B cell (primary cell): ENCODE data around the gene INSR. TPM values are rescaled to one million over a fixed set of nuclear protein-coding genes. Genes with fewer than 3 reads are reported as not detected.

Experiments used
- ATAC-seq: fragments of 200-7000 bp; cut with Tn5 transposase; one replicate; pipeline ENCODE4 v1.10.0; 2021; ENCODE audit warnings: low read depth, mild to moderate bottlenecking, moderate number of reproducible peaks, moderate library complexity
- CTCF ChIA-PET: fragments of 350-600 bp; sonication (Branson Sonifier 250); formaldehyde crosslinking; loops from one replicate; lab custom pipeline; 2021; ENCODE audit warnings: antibody characterized with exemption, inconsistent platforms; lab: Charles Lee
- POLR2A ChIA-PET: fragments of 350-600 bp; sonication (Branson Sonifier 250); formaldehyde crosslinking; loops from one replicate; lab custom pipeline; 2021; ENCODE audit warnings: antibody characterized with exemption; lab: Charles Lee
- DNase-seq: peaks from one replicate; pipeline ENCODE4 v3.0.0; 2013
- H2AFZ ChIP-seq: 2 replicates; pipeline ENCODE4 v1.6.1; 2012; ENCODE audit warnings: mild to moderate bottlenecking, low read depth, low read length; ENCODE audit not compliant: insufficient read depth, poor library complexity, severe bottlenecking
- H3K27ac ChIP-seq, 2 donors: 1 replicate in 1 of 2; 2 replicates in 1 of 2; pipeline ENCODE4 v1.5.1; 2012 to 2013; ENCODE audit warnings: low read length in 2 of 2, mild to moderate bottlenecking in 2 of 2, moderate library complexity in 1 of 2
- H3K27me3 ChIP-seq, 4 experiments: fragments of 200-600 bp in 1 of 4; sonication (generic) in 1 of 4; replicated peaks in 1 of 4; 1 replicate in 2 of 4; 2 replicates in 2 of 4; pipeline versions ENCODE4 v1.6.1 to v1.7.0; 2013 to 2016; ENCODE audit warnings: low read length in 3 of 4, mild to moderate bottlenecking in 2 of 4, mixed read lengths in 1 of 4, moderate library complexity in 1 of 4; ENCODE audit not compliant: insufficient read depth in 4 of 4, control insufficient read depth in 3 of 4; ENCODE audit errors: control extremely low read depth in 1 of 4
- H3K36me3 ChIP-seq, 2 experiments: replicated peaks in 1 of 2; 1 replicate in 1 of 2; 2 replicates in 1 of 2; pipeline versions ENCODE4 v1.6.1 to v1.7.1; 2013; ENCODE audit warnings: low read length in 1 of 2; ENCODE audit not compliant: insufficient read depth in 2 of 2, control insufficient read depth in 1 of 2; ENCODE audit errors: control extremely low read depth in 1 of 2, extremely low read depth in 1 of 2
- H3K4me1 ChIP-seq, 2 donors: fragments of 200-600 bp in 1 of 2; sonication (generic) in 1 of 2; 1 replicate in 1 of 2; 2 replicates in 1 of 2; pipeline versions ENCODE4 v1.5.1 to v1.6.1; 2013 to 2017; ENCODE audit warnings: low read length in 2 of 2; ENCODE audit not compliant: control insufficient read depth in 2 of 2, insufficient read depth in 2 of 2
- H3K4me2 ChIP-seq: replicated peaks from 2 replicates; pipeline ENCODE3; 2012; ENCODE audit warnings: mild to moderate bottlenecking, low read depth, low read length; ENCODE audit not compliant: poor library complexity, severe bottlenecking
- H3K4me3 ChIP-seq, 5 experiments: fragments of 200-600 bp in 1 of 5; sonication (generic) in 1 of 5; 1 replicate in 3 of 5; 2 replicates in 2 of 5; pipeline versions ENCODE4 v1.5.1 to v1.7.0; 2011 to 2016; ENCODE audit warnings: low read length in 4 of 5, mild to moderate bottlenecking in 4 of 5, low read depth in 2 of 5, control low read depth in 1 of 5, moderate library complexity in 1 of 5; ENCODE audit not compliant: insufficient read depth in 1 of 5; ENCODE audit errors: control extremely low read depth in 1 of 5, extremely low read depth in 1 of 5
- H3K79me2 ChIP-seq: fragments of 200-600 bp; sonication (generic); one replicate; pipeline ENCODE4 v1.6.0; 2016; ENCODE audit warnings: low read length; ENCODE audit not compliant: control insufficient read depth, insufficient read depth
- H3K9ac ChIP-seq: fragments of 200-600 bp; sonication (generic); 2 replicates; pipeline ENCODE4 v1.6.1; 2017; ENCODE audit warnings: mild to moderate bottlenecking, low read length, moderate library complexity
- H3K9me3 ChIP-seq, 3 donors: one replicate each; pipeline versions ENCODE4 v1.6.1 to v1.7.1; 2013; ENCODE audit warnings: low read length in 2 of 3; ENCODE audit not compliant: control insufficient read depth in 2 of 3, insufficient read depth in 1 of 3; ENCODE audit errors: control extremely low read depth in 1 of 3
- H4K20me1 ChIP-seq: 2 replicates; pipeline ENCODE4 v1.6.0; 2012; ENCODE audit warnings: mild to moderate bottlenecking, low read length; ENCODE audit not compliant: insufficient read depth, control insufficient read depth, poor library complexity, severe bottlenecking
- H3K27ac Mint-ChIP-seq: one replicate; pipeline ENCODE4 v1.8.0; 2021; ENCODE audit warnings: mixed read lengths
- H3K27me3 Mint-ChIP-seq: one replicate; pipeline ENCODE4 v1.8.0; 2021; ENCODE audit warnings: mixed read lengths
- H3K4me1 Mint-ChIP-seq: one replicate; pipeline ENCODE4 v1.8.0; 2021; ENCODE audit warnings: mixed read lengths
- H3K4me3 Mint-ChIP-seq: one replicate; pipeline ENCODE4 v1.8.0; 2021; ENCODE audit warnings: mixed read lengths
- H3K9me3 Mint-ChIP-seq: one replicate; pipeline ENCODE4 v1.8.0; 2022; ENCODE audit warnings: mixed read lengths; ENCODE audit not compliant: insufficient read depth
- CTCF ChIP-seq: fragments of 200-600 bp; IDR thresholded peaks from one replicate; pipeline ENCODE4 v1.8.0; 2022; ENCODE audit warnings: antibody characterized with exemption, mild to moderate bottlenecking
- EZH2 ChIP-seq: IDR thresholded peaks from 2 replicates; pipeline ENCODE4 v1.6.1; 2012; ENCODE audit warnings: borderline replicate concordance, low read depth, mild to moderate bottlenecking, moderate library complexity, low read length; ENCODE audit not compliant: insufficient read depth, poor library complexity, severe bottlenecking
- WGBS: methylation state at CpG from one replicate; pipeline ENCODE4 v1.1.5; 2013; ENCODE audit warnings: missing lambda C conversion rate; ENCODE audit not compliant: insufficient coverage; 5-methylcytosine and 5-hydroxymethylcytosine counted together
- intact Hi-C: fragments of 100-400 bp; cut with micrococcal nuclease; formaldehyde crosslinking; loops from one replicate; pipeline ENCODE4 v1.10.0; 2022
- polyA plus RNA-seq: library from polyadenylated mRNA; depleted of rRNA; stranded (reverse); fragments of >200 nt; gene quantifications from 2 replicates; pipeline ENCODE4 v1.2.3, GENCODE V29; 2012
- total RNA-seq, 2 donors: library from RNA; stranded (reverse); fragments of 120-200 nt in 1 of 2; gene quantifications; 1 replicate in 1 of 2; 2 replicates in 1 of 2; pipeline versions ENCODE4 v1.2.3 to v1.2.4, GENCODE V29; 2013 to 2022

The INSR gene
- total and polyA plus RNA-seq, 2 donors (not counting 1 experiment from before 2014, with no cell fraction given), result 1.4 to 6.3 TPM

GRCh38 chr19:7336321-7336973 is 42.2 kb upstream of the INSR start:
- CTCF ChIA-PET, result interaction anchor here (0.9 to 10.8 kb wide), 7 partner anchors 8 to 234 kb away, joined by 3 to 179 read pairs (median 7); partner anchors contain the start of gene ARHGEF18
- Histone ChIP-seq H3K36me3 (no peaks in the 10 kb centered on the region), H3K4me3 (no peak overlapping the region), H3K9ac (peak overlapping the region; percentile 51), H2AFZ (no peak overlapping the region), H3K4me1 (peaks cover 86 to 97% of the 10 kb centered on the region in 2 donors), H3K4me2 (peak overlapping the region; percentile 78), H4K20me1 (no peaks in the 10 kb centered on the region), H3K79me2 (peaks cover 24% of the 10 kb centered on the region), H3K9me3 (peaks cover 0 to 24% (median 4%) of the 10 kb centered on the region in 3 donors), H3K27ac (peak overlapping the region; percentile 83 to 84), H3K27me3 (no peaks in the 10 kb centered on the region)
- intact Hi-C loops, result no loop called here
- POLR2A ChIA-PET, result interaction anchor here (0.6 to 2.6 kb wide), 5 partner anchors 9 to 128 kb away, joined by 4 to 29 read pairs (median 6); partner anchors contain the start of gene ARHGEF18
- TF ChIP-seq EZH2 (no peak), CTCF (no peak)
- Mint-ChIP-seq H3K4me1 (peaks cover 76% of the 10 kb centered on the region), H3K27ac (peak overlapping the region; percentile 94), H3K9me3 (no peaks in the 10 kb centered on the region), H3K4me3 (peak overlapping the region; percentile 83), H3K27me3 (no peaks in the 10 kb centered on the region)
- WGBS, result 95% methylated on average over 6 of the region's 9 CpGs
- DNase-seq (peak; percentile 18), ATAC-seq (no peak)
